Fibroblast of skin of left biceps (primary cell): ENCODE results near the gene FKBP10.
A peak's percentile ranks its signal among the peaks of the same experiment; 100 is the strongest.
"Not testable (repeated sequence)": the region's sequence is repeated elsewhere in the genome, so short reads cannot be mapped to it uniquely, and the experiment has no call there.

ENCODE experiments used
- DNase-seq, 2 experiments: peaks; one replicate each; pipeline ENCODE4 v3.0.0-alpha.2; 2013; ENCODE audit warnings: low read depth in 2 of 2

The FKBP10 gene

GRCh38 chr17:41806685-41807445 is 5.9 kb upstream of the FKBP10 start:
- no peak for DNase-seq

DNA sequence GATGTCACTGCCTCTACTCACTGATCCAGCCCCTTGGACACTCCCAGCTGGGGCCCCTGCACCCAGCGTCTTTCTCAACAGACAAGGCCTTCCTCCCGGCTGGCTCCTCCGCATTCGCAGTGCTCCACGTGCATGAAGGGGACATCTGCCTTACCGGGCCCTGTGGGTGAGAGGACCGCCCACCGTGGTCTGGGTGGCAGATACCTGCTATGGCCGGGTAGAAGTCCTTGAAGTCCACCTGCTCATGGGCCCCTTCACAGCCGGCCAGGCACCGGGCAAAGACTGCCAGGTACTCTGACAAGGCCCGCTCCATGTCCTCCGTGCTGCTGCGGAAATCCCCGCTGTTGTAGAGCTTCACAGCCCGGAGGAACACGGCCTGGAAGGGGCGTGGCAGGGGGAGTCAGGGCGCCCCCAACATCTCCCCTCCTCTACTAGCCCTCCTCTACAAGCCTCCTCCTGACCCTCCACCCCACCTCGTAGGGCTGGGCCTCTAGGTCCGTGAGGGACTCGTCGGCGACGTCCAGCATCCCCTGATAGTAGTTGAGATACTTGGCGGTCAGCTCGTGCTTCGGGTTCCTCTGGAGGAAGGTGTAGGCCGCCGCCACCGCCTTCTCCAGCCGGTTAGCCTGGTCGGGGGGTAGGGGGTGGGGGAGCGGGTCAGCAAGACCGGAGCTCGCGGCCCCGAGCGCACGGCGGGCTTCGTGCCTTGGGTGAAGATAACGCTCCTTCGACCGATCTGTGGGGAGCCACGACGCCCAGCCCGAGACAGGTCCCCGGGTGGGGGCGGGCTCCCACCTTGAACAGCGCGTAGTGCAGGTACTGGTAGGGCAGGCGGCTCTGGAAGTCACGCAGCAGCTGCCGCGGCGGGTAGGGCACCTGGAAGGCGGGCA is 1.9 kb upstream of the FKBP10 start:
- DNase-seq: no peak

- DNase-seq: peak; percentile 32 to 41
These were observed 1.0 kb upstream of the FKBP10 start, which contains the start of gene P3H4 for GRCh38 chr17:41811549-41812380. Gene P3H4 (minus strand): TSS chr17:41811949. CDS start chr17:41811915, 34 bp downstream.

GRCh38 chr17:41813152-41813680 is 412 bp downstream of the FKBP10 start:
- DNase-seq: no peak

- DNase-seq: no peak
These were observed 908 bp downstream of the FKBP10 start for GRCh38 chr17:41813699-41814124.

- no peak for DNase-seq
These were observed 1.4 kb downstream of the FKBP10 start for GRCh38 chr17:41814195-41814594.

GRCh38 chr17:41816637-41817320 is 4.0 kb downstream of the FKBP10 start:
- no peak for DNase-seq

- DNase-seq: no peak
These were observed 5.2 kb downstream of the FKBP10 start for GRCh38 chr17:41818024-41818423.

- DNase-seq: no peak
These were observed 9.0 kb downstream of the FKBP10 start for GRCh38 chr17:41821776-41822175.

DNA sequence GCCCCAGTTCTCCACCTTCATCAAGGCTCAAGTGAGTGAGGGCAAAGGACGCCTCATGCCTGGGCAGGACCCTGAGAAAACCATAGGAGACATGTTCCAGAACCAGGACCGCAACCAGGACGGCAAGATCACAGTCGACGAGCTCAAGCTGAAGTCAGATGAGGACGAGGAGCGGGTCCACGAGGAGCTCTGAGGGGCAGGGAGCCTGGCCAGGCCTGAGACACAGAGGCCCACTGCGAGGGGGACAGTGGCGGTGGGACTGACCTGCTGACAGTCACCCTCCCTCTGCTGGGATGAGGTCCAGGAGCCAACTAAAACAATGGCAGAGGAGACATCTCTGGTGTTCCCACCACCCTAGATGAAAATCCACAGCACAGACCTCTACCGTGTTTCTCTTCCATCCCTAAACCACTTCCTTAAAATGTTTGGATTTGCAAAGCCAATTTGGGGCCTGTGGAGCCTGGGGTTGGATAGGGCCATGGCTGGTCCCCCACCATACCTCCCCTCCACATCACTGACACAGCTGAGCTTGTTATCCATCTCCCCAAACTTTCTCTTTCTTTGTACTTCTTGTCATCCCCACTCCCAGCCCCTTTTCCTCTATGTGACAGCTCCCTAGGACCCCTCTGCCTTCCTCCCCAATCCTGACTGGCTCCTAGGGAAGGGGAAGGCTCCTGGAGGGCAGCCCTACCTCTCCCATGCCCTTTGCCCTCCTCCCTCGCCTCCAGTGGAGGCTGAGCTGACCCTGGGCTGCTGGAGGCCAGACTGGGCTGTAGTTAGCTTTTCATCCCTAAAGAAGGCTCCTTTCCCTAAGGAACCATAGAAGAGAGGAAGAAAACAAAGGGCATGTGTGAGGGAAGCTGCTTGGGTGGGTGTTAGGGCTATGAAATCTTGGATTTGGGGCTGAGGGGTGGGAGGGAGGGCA is 9.7 kb downstream of the FKBP10 start:
- DNase-seq: no peak

DNA sequence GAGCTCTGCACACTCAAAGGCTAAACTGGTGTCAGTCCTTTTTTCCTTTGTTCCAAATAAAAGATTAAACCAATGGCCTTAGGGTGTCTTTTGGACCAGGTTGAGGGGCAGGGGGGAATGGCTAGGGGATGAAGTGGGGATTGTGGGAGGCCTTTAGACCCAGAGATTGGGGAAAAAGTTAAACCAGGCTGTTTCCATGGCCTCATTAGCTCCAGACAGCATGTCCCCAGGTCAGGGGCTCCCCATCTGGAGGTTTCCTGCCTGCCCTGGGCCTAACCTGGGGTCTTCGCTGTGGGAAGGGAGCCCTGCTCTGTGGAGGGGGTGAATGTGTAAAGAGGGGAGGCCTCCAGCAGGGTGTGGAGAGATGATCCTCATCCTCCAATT is 10.3 kb downstream of the FKBP10 start:
- DNase-seq: no peak

GRCh38 chr17:41823580-41823979 is 10.8 kb downstream of the FKBP10 start:
- DNase-seq: no peak

- DNase-seq: no peak
These were observed 11.3 kb downstream of the FKBP10 start for GRCh38 chr17:41824086-41824485.

DNA sequence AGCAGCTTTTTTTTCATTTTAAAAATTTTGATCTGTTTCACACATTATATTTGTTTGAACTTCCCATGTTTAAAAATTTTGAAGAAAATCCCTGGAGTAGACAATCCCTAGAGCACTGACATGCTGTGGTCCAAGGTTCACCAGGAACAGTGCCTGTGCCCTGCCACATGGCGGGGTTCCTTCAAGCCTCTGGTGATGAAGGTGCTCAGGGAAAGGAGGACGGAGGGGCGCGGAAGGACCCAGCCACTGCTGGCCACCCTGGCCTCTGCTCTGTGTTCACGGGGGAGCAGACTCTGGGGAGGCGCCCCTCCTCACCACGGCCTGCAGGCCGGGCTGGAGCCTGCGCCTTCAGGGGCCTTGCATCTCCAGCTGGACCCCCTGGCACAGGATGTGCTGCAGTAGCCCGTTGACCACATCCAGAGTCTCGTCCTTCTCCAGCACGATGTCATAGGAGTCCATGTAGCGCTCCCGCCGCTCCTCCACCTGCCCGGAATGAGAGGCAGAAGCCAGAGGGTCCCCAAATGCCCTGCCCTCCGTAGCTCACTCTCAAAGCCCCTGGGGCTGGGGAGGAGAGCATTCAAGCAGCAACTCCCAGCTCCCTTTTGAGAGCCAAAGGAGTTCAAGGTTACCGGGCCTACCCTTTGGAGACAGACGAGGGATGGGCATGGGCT is 12.5 kb downstream of the FKBP10 start:
- DNase-seq: no peak

DNA sequence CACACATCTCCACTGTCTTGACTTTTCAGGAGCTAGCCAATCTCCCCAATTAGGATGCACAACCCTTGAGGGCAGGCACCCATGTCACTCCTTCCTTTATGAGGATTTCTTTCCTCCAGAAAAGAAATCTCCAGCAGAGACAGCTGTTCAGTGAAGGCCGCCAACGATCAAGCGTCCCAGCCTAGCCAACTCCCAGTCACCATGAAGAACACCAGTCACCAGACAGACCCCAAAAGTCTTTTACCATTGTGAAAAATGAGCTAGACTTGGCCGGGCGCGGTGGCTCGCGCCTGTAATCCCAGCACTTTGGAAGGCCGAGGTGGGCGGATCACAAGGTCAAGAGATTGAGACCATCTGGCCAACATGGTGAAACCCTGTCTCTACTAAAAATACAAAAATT is 17.2 kb downstream of the FKBP10 start:
- DNase-seq: not testable (repeated sequence)

DNA sequence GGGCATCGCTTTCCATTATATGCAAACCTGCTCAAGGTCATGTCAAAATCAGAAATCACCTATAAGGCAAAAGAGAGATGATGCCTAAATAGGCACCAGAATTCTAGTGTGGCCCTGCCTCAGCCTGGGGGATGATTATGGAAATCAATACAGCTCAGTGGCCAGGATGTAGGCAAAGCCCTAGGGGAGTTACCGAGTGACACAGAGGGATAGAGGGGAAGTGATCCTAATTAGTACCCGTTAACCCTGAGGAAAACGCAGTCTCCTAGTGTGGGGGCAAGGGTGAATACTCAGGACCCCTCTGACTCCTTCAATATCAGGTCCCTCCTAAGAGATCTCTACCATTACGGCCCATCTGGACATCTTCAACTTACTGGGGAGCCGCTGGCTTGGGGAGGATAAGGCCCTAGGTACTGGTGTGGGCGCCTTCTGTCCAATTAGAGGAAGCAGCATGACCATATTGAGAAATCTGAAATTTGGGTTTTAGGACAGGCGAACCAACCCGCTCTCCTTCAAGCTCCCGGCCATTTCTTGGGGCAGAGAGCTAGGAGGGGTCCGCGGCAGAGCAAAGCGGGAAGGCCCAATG is 22.5 kb downstream of the FKBP10 start:
- DNase-seq: no peak

DNA sequence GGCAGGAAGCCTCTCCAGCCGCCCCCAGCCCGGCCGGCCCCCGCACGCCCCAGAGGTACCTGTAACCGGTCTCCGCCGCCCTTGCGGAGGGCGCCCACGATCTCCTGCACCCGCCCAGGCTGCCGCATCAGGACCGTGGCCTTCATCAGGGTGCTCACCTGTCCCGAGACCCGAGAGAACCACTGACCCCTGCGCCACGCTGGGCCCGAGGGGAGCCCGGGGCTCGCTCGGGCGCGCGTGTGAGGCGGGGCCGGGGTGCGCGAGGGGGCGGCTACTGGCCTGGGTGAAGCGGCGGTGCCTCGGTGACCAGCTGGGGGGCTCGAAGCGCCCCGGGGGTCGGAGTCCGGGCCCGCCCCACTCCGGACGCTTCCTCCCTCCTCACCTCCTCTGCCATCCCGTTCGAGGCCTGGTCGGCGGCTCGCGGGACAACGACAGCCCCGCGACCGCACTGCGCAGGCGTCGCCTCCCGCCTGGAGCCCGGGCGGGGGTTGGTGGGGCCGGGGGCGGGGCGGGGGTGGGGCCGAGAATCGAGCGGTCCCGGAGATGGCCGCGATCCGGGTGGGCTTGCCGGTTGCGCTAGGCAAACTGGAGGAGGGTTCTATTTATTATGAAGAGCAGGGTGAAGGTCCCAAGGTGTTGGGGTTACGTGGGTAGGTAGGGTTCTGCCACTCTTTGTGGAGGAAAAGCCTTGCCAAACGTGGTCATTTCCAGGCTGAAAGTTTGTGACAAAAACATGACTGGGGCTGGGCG is 23.2 kb downstream of the FKBP10 start, which contains the start of gene NT5C3B:
Gene NT5C3B, minus strand, starts transcription at position 433 of the 750 bp plus-strand sequence. Its CDS starts 39 bp downstream, at position 394.
- DNase-seq: no peak

DNA sequence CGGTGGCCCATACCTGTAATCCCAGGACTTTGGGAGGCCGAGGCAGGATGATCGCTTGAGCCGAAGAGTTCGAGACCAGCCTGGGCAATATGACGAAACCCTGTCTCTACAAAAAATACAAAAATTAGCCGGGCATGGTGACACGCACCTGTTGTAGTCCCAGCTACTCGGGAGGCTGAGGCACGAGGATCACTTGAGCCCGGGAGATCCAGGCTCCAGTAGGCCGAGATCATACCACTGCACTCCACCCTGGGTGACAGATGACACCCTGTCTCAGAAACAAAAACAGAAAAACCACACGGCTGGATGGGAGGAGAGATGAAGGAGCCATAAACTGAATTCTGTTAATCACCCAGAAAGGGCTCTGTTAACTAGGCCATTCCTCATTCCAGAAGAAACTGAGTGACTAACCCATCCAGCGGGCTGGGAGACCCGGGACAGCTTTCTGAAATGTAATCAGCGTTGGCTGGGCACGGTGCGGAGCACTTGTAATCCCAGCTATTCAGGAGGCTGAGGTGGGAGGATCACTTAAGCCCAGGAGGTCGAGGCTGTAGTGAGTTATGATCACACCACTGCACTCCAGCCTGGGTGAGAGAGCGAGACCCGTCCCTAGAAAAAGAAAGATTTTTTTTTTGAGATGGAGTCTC is 23.9 kb downstream of the FKBP10 start:
- DNase-seq: no peak
